CD4-positive, alpha-beta T cell (primary cell): ENCODE measurements around the gene BRD9. TPM values are rescaled to one million over a fixed set of nuclear protein-coding genes. Genes with fewer than 3 reads are reported as not detected.
A peak's percentile ranks its signal among the peaks of the same experiment; 100 is the strongest.

Experiments used
- ATAC-seq: fragments of 200-7000 bp; cut with Tn5 transposase; one replicate; pipeline ENCODE4 v1.10.0; 2022; ENCODE audit warnings: mild to moderate bottlenecking; ENCODE audit not compliant: poor library complexity
- CTCF ChIA-PET: fragments of 350-600 bp; sonication (Branson Sonifier 250); formaldehyde crosslinking; loops from one replicate; lab custom pipeline; 2021; ENCODE audit warnings: antibody characterized with exemption, inconsistent platforms; lab: Charles Lee
- POLR2A ChIA-PET: fragments of 350-600 bp; sonication (Branson Sonifier 250); formaldehyde crosslinking; loops from one replicate; lab custom pipeline; 2021; ENCODE audit warnings: antibody characterized with exemption, inconsistent platforms; lab: Charles Lee
- DNase-seq, 14 experiments: peaks; one replicate each; pipeline ENCODE4 v3.0.0-alpha.2; 2013 to 2020; ENCODE audit warnings: mixed read lengths in 2 of 14
- H3K27ac ChIP-seq, 2 donors: one replicate each; pipeline versions ENCODE4 v1.5.1 to v1.7.0; 2013; ENCODE audit warnings: low read length in 2 of 2, low read depth in 1 of 2, mild to moderate bottlenecking in 1 of 2
- H3K27me3 ChIP-seq, 2 experiments: 1 replicate in 1 of 2; 2 replicates in 1 of 2; pipeline versions ENCODE4 v1.6.1 to v1.7.0; 2013; ENCODE audit warnings: low read length in 2 of 2, control low read depth in 1 of 2, mild to moderate bottlenecking in 1 of 2, moderate library complexity in 1 of 2; ENCODE audit not compliant: insufficient read depth in 2 of 2, control insufficient read depth in 1 of 2
- H3K36me3 ChIP-seq: one replicate; pipeline ENCODE4 v1.6.1; 2013; ENCODE audit warnings: low read length, control low read depth; ENCODE audit not compliant: insufficient read depth
- H3K4me1 ChIP-seq: one replicate; pipeline ENCODE4 v1.6.1; 2013; ENCODE audit warnings: low read length, control low read depth; ENCODE audit not compliant: insufficient read depth
- H3K4me3 ChIP-seq: one replicate; pipeline ENCODE4 v1.5.1; 2013; ENCODE audit warnings: mild to moderate bottlenecking, low read length, moderate library complexity
- H3K9me3 ChIP-seq, 2 experiments: 1 replicate in 1 of 2; 2 replicates in 1 of 2; pipeline versions ENCODE4 v1.6.1 to v1.7.0; 2013; ENCODE audit warnings: low read length in 2 of 2, mild to moderate bottlenecking in 2 of 2, control low read depth in 1 of 2, moderate library complexity in 1 of 2; ENCODE audit not compliant: control insufficient read depth in 1 of 2, insufficient read depth in 1 of 2
- H3K27ac Mint-ChIP-seq: one replicate; pipeline ENCODE4 v1.8.0; 2020; ENCODE audit warnings: mixed read lengths
- H3K27me3 Mint-ChIP-seq: one replicate; pipeline ENCODE4 v1.8.0; 2021; ENCODE audit warnings: mixed read lengths
- H3K36me3 Mint-ChIP-seq: one replicate; pipeline ENCODE4 v1.8.0; 2021; ENCODE audit warnings: low read depth, mixed read lengths
- H3K4me1 Mint-ChIP-seq: one replicate; pipeline ENCODE4 v1.8.0; 2021; ENCODE audit warnings: low read depth, mixed read lengths
- H3K4me3 Mint-ChIP-seq: one replicate; pipeline ENCODE4 v1.8.0; 2020; ENCODE audit warnings: mild to moderate bottlenecking, mixed read lengths
- H3K9me3 Mint-ChIP-seq: one replicate; pipeline ENCODE4 v1.8.0; 2020; ENCODE audit warnings: mixed read lengths
- intact Hi-C, 2 experiments: fragments of 100-400 bp; cut with DNase I in 1 of 2; cut with micrococcal nuclease in 1 of 2; formaldehyde crosslinking; loops; one replicate each; pipeline versions ENCODE4 v1.15.1 to v1.9.0; 2023 to 2025; cut with DNase I, micrococcal nuclease
- total RNA-seq, 174 experiments: library from RNA in 2 of 174; stranded (reverse) in 2 of 174; gene quantifications; one replicate each; pipeline ENCODE4 v1.2.3 and lab custom pipeline; 2021 to 2026
- TF ChIP-seq, protein P1 (sequence below): fragments of 200-600 bp; IDR thresholded peaks from one replicate; pipeline ENCODE4 v1.8.0; 2022; ENCODE audit warnings: antibody characterized with exemption, mild to moderate bottlenecking

Gene BRD9
- total RNA-seq, 2 experiments from 2014 or later: 109 TPM

- TF ChIP-seq, protein P1, sequence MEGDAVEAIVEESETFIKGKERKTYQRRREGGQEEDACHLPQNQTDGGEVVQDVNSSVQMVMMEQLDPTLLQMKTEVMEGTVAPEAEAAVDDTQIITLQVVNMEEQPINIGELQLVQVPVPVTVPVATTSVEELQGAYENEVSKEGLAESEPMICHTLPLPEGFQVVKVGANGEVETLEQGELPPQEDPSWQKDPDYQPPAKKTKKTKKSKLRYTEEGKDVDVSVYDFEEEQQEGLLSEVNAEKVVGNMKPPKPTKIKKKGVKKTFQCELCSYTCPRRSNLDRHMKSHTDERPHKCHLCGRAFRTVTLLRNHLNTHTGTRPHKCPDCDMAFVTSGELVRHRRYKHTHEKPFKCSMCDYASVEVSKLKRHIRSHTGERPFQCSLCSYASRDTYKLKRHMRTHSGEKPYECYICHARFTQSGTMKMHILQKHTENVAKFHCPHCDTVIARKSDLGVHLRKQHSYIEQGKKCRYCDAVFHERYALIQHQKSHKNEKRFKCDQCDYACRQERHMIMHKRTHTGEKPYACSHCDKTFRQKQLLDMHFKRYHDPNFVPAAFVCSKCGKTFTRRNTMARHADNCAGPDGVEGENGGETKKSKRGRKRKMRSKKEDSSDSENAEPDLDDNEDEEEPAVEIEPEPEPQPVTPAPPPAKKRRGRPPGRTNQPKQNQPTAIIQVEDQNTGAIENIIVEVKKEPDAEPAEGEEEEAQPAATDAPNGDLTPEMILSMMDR: no peak
- Mint-ChIP-seq H3K4me1 (peaks cover 5% of the 10 kb centered on the region), H3K4me3 (no peak overlapping the region), H3K9me3 (no peaks in the 10 kb centered on the region), H3K27ac (no peak overlapping the region), H3K27me3 (peaks cover 4% of the 10 kb centered on the region), H3K36me3 (no peaks in the 10 kb centered on the region)
- H3K27ac ChIP-seq: no peak overlapping the region
- peaks cover 0 to 12% of the 10 kb centered on the region in 2 experiments for H3K9me3 ChIP-seq
- peaks cover 7 to 9% of the 10 kb centered on the region in 2 experiments for H3K27me3 ChIP-seq
- ATAC-seq (no peak), DNase-seq (peak in 1 of 14 experiments; percentile 27)
- intact Hi-C loops: no loop called here
- H3K36me3 ChIP-seq: no peaks in the 10 kb centered on the region
- ChIA-PET CTCF (no interaction called here), POLR2A (no interaction called here)
- no peak overlapping the region for H3K4me3 ChIP-seq
- peaks cover 5% of the 10 kb centered on the region for H3K4me1 ChIP-seq
Observed at GRCh38 chr5:852431-853401, 39.9 kb downstream of the BRD9 start.

- H3K27me3 Mint-ChIP-seq: peaks cover 4% of the 10 kb centered on the region
- no peak overlapping the region for H3K27ac ChIP-seq
- DNase-seq (no peak), ATAC-seq (no peak)
- H3K4me1 ChIP-seq: peaks cover 5% of the 10 kb centered on the region
- H3K4me1 Mint-ChIP-seq: peaks cover 5% of the 10 kb centered on the region
- no peak overlapping the region for H3K27ac Mint-ChIP-seq
- ChIA-PET CTCF (no interaction called here), POLR2A (no interaction called here)
- H3K27me3 ChIP-seq: peaks cover 7 to 9% of the 10 kb centered on the region in 2 experiments
- H3K9me3 ChIP-seq: peaks cover 0 to 12% of the 10 kb centered on the region in 2 experiments
- no peaks in the 10 kb centered on the region for H3K36me3 ChIP-seq
- intact Hi-C loops: no loop called here
- H3K4me3 ChIP-seq: no peak overlapping the region
- H3K4me3 Mint-ChIP-seq: no peak overlapping the region
- H3K9me3 Mint-ChIP-seq: no peaks in the 10 kb centered on the region
- H3K36me3 Mint-ChIP-seq: no peaks in the 10 kb centered on the region
- TF ChIP-seq, protein P1: no peak
Observed at GRCh38 chr5:852018-852417, 40.6 kb downstream of the BRD9 start.

GRCh38 chr5:851553-851952, 41.0 kb downstream of the BRD9 start:
- intact Hi-C loops: no loop called here
- peaks cover 7 to 9% of the 10 kb centered on the region in 2 experiments for H3K27me3 ChIP-seq
- ChIA-PET POLR2A (no interaction called here), CTCF (no interaction called here)
- Mint-ChIP-seq H3K4me3 (no peak overlapping the region), H3K27ac (no peak overlapping the region), H3K4me1 (peaks cover 9% of the 10 kb centered on the region), H3K9me3 (no peaks in the 10 kb centered on the region), H3K36me3 (no peaks in the 10 kb centered on the region), H3K27me3 (peaks cover 8% of the 10 kb centered on the region)
- H3K4me3 ChIP-seq: no peak overlapping the region
- ATAC-seq: no peak
- no peak for DNase-seq
- no peaks in the 10 kb centered on the region for H3K36me3 ChIP-seq
- TF ChIP-seq, protein P1: no peak
- no peak overlapping the region for H3K27ac ChIP-seq
- peaks cover 0 to 12% of the 10 kb centered on the region in 2 experiments for H3K9me3 ChIP-seq
- H3K4me1 ChIP-seq: peaks cover 5% of the 10 kb centered on the region
